ENCODE data around the gene ENOX2.
A peak's percentile ranks its signal among the peaks of the same experiment; 100 is the strongest.
"Not testable (repeated sequence)": the region's sequence is repeated elsewhere in the genome, so short reads cannot be mapped to it uniquely, and the experiment has no call there.

Gene ENOX2

GRCh38 chrX:130902783-130903613, at the start of gene ENOX2:
ENOX2 (minus strand) TSS chrX:130903209; CDS start chrX:130703216, 199,993 bp downstream.
- peak; percentile 80 for DNase-seq

- DNase-seq = no peak
Observed at GRCh38 chrX:130952266-130953043, 49.4 kb upstream of the ENOX2 start.

GRCh38 chrX:130944230-130944629, 41.2 kb upstream of the ENOX2 start:
- DNase-seq = no peak

DNA sequence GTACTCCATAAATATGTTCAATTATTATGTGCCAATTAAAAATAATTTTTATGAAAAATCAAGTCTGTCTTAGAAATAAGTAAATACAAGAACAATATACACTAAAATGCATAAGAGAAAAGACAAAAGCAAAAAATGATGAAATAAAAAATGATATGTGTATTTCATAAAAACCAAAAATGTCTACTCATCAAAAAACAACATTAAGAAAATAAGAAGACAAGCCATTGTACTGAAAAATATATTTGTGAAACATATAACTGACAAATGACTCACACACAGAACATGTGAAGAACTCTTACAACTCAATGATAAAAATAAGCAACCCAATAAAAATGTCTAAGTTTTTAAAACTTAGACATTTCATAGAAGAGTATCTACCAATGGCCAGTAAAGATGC, 34.1 kb upstream of the ENOX2 start:
- DNase-seq = no peak

GRCh38 chrX:130933358-130933757, 30.3 kb upstream of the ENOX2 start:
- no peak for DNase-seq

DNA sequence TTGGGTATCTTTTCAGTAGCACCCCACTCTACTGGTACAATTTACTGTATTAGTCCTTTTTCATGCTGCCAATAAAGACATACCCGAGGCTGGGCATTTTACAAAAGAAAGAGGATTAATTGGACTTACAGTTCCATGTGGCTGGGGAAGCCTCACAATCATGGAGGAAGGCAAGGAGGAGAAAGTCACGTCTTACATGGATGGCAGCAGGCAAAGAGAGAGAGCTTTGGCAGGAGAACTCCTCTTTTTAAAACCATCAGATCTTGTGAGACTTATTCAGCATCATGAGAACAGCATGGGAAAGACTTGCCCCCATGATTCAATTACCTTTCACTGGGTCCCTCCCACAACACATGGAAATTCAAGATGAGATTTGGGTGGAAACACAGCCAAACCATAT, 17.4 kb upstream of the ENOX2 start:
- not testable (repeated sequence) for DNase-seq

GRCh38 chrX:130919676-130920075, 16.7 kb upstream of the ENOX2 start:
- not testable (repeated sequence) for DNase-seq

GRCh38 chrX:130918498-130918897, 15.5 kb upstream of the ENOX2 start:
- DNase-seq = not testable (repeated sequence)

GRCh38 chrX:130916636-130917422, 13.8 kb upstream of the ENOX2 start:
- peak; percentile 53 for DNase-seq

DNA sequence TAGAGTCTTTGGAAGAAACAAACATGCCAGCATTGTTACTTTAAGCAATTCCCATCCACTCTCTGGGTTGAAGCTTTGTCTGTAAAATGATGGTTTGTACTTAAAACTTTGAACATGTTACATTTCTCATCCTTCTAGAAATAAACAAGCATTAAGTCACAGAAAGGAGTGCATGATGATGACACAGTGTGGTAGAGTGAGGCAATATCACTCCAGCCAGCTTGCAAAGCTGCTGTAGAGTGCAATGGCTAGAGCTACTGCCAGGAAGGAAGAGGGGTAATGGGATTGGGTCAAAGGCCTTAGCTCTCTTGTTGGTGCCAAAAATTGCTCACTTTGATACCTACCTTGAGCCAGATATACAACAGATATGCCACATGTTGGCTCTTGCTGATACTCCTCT, 12.3 kb upstream of the ENOX2 start:
- DNase-seq = no peak

DNA sequence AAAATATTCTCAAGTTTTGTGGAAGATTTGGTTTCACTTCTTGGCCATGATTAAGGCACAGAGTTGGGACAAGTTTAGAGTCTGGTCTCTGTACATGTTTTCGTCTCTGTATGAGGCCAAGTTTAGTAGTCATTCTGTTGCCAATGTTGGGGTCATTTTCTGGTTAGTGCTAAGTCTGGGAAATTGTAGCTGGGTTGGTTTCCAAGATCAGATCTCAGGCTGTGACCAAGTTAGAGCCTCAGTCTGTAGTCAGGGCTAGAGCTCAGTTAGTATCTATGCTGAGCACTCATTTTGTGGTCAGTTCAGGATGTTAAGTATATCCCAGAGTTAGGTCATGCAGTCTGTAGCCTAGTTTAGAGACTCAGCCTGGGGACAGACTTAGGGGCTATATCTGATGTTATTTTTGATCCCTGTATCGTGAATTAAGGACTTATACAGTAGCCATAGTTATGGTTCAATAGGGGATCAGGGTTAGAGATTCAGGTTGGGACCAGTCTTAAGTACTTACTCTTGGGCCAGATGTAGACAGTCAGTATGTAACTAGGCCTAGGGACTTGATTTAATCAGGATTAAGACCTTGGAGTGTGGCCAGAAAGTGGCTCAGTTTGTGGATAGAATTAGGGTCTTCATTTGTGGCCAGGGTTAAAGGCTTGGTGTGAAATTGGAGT, 6.6 kb upstream of the ENOX2 start:
- no peak for DNase-seq

DNA sequence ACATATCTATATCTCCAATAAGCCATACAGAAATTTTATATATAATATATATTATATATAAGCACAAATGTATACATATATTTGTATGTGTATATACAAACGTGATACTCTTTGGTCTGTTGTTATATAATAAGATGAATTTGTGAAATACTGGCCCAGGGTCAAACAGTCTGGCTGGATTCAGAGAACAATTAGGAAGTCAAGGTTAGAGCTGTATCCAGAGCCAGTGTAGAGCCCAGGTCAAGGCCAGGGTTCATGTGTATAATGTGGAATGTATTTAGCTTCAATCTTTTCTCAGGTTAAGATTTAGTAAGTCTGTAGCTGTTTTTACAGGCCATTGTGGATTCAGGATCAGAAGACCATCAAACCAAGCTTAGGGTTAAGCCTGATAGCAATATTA, 3.8 kb upstream of the ENOX2 start:
- DNase-seq = no peak

GRCh38 chrX:130902446-130902782, 595 bp downstream of the ENOX2 start:
- no peak for DNase-seq

- DNase-seq = no peak
Observed at GRCh38 chrX:130896802-130897501, 6.1 kb downstream of the ENOX2 start.

GRCh38 chrX:130896026-130896425, 7.0 kb downstream of the ENOX2 start:
- DNase-seq = no peak

DNA sequence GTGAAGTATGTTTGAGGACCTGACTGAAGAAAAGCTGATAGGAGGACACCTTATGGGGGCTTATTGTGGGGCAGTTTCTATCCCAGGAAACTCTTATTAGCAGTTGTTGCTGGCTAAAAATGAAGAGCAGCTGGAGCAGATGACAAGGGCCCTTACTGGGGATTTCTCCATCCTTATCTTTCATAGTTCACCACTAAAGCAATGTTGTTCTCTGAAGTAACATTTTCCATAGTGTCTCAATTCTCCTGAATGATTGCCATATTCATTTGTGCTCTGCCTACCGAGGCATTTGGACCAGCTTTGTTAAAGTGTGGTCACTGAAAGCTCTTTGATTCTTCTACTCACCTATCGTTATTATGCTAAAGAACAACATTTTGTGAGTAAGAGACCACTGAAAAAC, 7.7 kb downstream of the ENOX2 start:
- no peak for DNase-seq

DNA sequence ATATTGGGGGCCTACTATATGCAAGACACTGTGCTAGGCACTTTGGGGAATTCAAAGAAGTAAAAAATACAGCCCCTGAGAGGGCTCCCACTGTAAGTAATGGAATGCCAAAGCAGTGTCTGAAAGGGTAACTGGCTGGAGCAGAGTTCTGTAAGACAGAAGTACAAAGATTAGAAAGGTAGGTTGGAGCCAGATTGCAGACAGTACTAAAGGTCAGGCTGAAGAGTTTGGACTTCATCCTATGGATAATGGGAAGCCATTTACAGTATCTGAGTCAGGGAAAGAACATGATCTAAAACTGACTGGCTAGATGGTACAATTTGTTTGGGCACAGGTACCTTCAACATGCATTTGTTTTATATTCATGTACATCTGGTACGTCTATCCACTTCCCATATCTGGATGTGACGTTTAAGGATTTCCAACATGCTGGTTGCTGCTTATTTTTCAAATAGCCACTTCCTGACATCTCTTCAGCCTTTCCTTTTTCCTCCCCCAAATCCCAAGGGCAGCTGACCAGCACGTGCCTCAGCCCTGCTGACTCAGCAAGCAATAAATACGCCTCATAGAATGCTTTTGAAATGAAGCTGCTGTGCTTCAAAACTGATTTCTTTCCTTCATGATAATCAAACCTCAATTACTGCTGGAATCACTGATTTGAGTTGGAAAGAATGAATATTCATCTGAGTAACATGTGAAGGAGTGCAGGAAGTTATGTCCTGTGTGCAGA, 9.5 kb downstream of the ENOX2 start:
- DNase-seq = no peak

GRCh38 chrX:130887376-130887775, 15.6 kb downstream of the ENOX2 start:
- DNase-seq = no peak

- DNase-seq = no peak
Observed at GRCh38 chrX:130885996-130886395, 17.0 kb downstream of the ENOX2 start.

GRCh38 chrX:130885508-130885907, 17.5 kb downstream of the ENOX2 start:
- DNase-seq = no peak

DNA sequence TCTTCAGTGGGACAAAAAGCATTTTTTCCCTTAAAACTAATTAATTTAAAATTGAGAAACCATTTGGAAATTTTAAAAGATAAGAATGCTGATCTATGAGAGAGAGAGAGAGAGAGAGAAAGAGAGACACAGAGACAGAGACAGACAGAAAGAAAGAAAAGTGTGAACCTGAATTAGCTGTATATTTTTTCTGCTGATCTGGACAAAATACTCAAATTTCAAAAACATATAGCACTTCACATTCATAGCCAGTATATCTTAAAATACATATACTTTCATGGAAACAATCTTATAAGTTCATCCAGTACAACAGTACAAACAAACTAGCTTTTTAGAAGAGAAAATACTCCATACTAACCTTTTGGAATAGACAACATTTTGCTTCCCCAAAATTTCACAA, 18.4 kb downstream of the ENOX2 start:
- DNase-seq = no peak

GRCh38 chrX:130879869-130880268, 23.1 kb downstream of the ENOX2 start:
- no peak for DNase-seq

Data from activated CD8-positive, alpha-beta memory T cell treated with anti-CD3 and anti-CD28 coated beads, Interleukin-2, amount 50 U/mL, for 48 hours (primary cell).